Stimulated activated naive CD8-positive, alpha-beta T cell treated with anti-CD3 and anti-CD28 coated beads, Interleukin-15, amount 100 ng/mL, for 72 hours (primary cell): ENCODE data around the gene SHBG.

Experiments
- ATAC-seq: fragments of 150-1000 bp; cut with Tn5 transposase; 2 replicates; pipeline ENCODE4 v1.10.0; 2021; ENCODE audit warnings: mild to moderate bottlenecking, moderate library complexity
- DNase-seq, 2 donors: peaks; one replicate each; pipeline ENCODE4 v3.0.0; 2021 to 2022
- H3K27ac Mint-ChIP-seq, 2 donors: one replicate each; pipeline ENCODE4 v1.8.0; 2022; ENCODE audit warnings: mild to moderate bottlenecking in 2 of 2, mixed read lengths in 2 of 2, moderate library complexity in 2 of 2
- H3K27me3 Mint-ChIP-seq: one replicate; pipeline ENCODE4 v1.8.0; 2022; ENCODE audit warnings: mixed read lengths
- H3K4me1 Mint-ChIP-seq: one replicate; pipeline ENCODE4 v1.8.0; 2022; ENCODE audit warnings: mild to moderate bottlenecking, mixed read lengths
- H3K4me3 Mint-ChIP-seq, 2 donors: one replicate each; pipeline ENCODE4 v1.8.0; 2022; ENCODE audit warnings: mild to moderate bottlenecking in 2 of 2, mixed read lengths in 2 of 2, moderate library complexity in 1 of 2
- H3K9me3 Mint-ChIP-seq, 2 donors: one replicate each; pipeline ENCODE4 v1.8.0; 2022; ENCODE audit warnings: mixed read lengths in 2 of 2

The SHBG gene

DNA sequence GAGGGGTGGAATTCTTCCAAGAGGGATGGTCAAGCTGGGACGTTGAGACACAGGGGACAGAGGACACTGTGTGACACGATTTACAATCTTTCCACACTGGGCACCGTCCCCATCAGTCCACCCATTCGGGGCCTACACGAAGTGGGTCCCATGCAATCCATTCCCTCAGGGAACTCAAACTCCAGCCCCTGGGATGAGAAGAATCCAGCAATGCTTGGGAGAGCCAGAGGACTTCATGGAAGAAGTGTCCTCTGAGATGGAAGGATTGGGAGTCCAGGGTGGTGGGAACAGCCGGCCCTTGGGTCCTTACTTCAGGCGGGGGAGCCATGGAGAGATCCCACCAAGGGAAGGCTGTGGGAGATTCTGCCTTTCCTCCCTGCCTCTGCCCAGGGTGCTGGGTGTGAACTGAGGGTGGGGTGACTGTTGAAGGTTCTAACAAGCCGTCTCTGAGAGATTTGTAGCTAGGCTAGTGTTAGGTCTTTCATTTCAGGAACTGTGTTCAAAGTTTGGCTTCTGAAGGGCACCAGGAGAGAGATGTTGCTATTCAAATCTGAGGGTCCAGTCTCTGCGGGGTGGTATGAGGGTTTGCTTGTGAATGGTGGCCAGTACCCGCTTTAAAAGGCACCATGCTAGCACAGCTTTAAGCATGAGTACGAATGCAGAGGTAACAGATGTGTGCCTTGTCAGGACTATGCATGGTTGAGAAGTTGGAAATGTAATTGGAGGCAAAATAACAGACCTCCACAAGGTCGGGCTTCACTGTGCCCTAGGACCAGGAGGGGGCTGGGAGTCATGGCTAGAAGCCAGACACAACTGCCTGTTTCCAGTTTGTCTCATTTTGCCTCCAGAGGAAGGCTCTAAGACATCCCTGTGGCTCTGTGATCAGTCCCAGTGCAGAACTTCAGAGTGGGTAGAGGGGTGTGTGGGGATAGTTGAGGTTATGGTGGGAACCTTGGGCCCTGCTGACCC lies 22.7 kb downstream of the SHBG start:
- Mint-ChIP-seq H3K27me3 (peaks cover 55% of the 10 kb centered on the region), H3K4me1 (peaks cover 18% of the 10 kb centered on the region), H3K27ac (no peak overlapping the region), H3K9me3 (no peaks in the 10 kb centered on the region), H3K4me3 (no peak overlapping the region)
- no peak for ATAC-seq
- no peak for DNase-seq

DNA sequence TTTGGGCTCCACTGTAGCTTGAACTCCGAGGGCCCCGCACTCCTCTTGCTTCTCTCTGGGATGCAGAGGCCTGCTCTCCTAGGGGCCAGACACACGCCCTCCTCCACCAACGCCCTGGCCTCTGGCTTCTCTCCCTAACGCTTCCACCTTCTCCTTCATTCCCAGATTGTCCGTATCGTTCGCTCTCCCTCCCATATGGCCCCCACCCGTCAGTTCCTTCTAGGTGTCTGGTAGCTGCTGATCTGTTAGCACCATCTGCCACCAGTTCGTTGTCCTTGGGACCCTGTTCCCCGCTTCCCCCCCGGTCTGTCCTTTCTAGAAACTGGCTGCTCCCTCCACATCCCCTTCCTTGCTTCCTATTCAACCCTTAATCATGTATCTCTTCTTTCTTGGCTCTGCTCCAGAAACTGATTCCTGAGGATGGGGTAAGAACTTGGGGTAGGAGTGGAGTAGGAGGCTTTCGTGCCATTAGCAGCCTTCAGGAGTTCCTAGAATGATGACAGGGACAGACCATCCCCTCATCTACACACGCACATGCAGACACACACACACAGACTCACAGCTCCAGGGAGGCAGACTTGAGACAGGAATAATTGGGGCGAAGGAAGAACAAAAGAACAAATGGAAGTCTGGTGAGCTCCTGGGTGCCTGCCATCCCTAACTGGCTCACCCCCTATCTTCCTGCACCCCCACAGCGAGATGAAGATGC lies 25.1 kb downstream of the SHBG start:
- H3K4me1 Mint-ChIP-seq = peaks cover 15% of the 10 kb centered on the region
- H3K27ac Mint-ChIP-seq = no peak overlapping the region
- DNase-seq (no peak), ATAC-seq (no peak)
- no peaks in the 10 kb centered on the region for H3K9me3 Mint-ChIP-seq
- no peak overlapping the region for H3K4me3 Mint-ChIP-seq
- H3K27me3 Mint-ChIP-seq = peaks cover 40% of the 10 kb centered on the region

GRCh38 chr17:7655541-7655840 lies 25.6 kb downstream of the SHBG start:
- Mint-ChIP-seq H3K9me3 (no peaks in the 10 kb centered on the region), H3K27ac (no peak overlapping the region), H3K4me1 (peaks cover 10% of the 10 kb centered on the region), H3K4me3 (no peak overlapping the region), H3K27me3 (peaks cover 34% of the 10 kb centered on the region)
- ATAC-seq (no peak), DNase-seq (no peak)

GRCh38 chr17:7656958-7657609 lies 27.1 kb downstream of the SHBG start:
- no peaks in the 10 kb centered on the region for H3K4me1 Mint-ChIP-seq

GRCh38 chr17:7667656-7668406 lies 37.9 kb downstream of the SHBG start:
- no peaks in the 10 kb centered on the region for H3K4me1 Mint-ChIP-seq
- ATAC-seq (no peak), DNase-seq (no peak)
- H3K27me3 Mint-ChIP-seq = no peaks in the 10 kb centered on the region
- no peak overlapping the region for H3K4me3 Mint-ChIP-seq
- H3K27ac Mint-ChIP-seq = no peak overlapping the region
- no peaks in the 10 kb centered on the region for H3K9me3 Mint-ChIP-seq

More at GRCh38 chr17:7656958-7657609, 27.1 kb downstream of the SHBG start:
- no peaks in the 10 kb centered on the region for H3K9me3 Mint-ChIP-seq
- no peak overlapping the region for H3K4me3 Mint-ChIP-seq
- peaks cover 19% of the 10 kb centered on the region for H3K27me3 Mint-ChIP-seq
- H3K27ac Mint-ChIP-seq = no peak overlapping the region
- DNase-seq (no peak), ATAC-seq (no peak)

DNA sequence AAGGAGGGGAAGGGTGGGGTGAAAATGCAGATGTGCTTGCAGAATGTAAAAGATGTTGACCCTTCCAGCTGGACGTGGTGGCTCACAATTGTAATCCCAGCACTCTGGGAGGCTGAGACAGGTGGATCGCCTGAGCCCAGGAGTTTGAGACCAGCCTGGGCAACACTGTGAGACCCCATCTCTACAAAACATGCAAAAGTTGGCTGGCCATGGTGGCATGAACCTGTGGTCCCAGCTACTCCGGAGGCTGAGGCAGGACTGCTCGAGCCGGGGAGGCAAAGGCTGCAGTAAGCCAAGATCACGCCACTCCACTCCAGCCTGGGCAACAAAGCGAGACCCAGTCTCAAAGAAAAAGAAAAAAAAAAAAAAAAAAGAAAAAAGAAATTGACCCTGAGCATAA lies 38.5 kb downstream of the SHBG start:
- H3K27ac Mint-ChIP-seq = no peak overlapping the region
- DNase-seq = no peak
- H3K27me3 Mint-ChIP-seq = no peaks in the 10 kb centered on the region
- no peak overlapping the region for H3K4me3 Mint-ChIP-seq
- peaks cover 3% of the 10 kb centered on the region in 2 donors for H3K9me3 Mint-ChIP-seq
- no peak for ATAC-seq
- no peaks in the 10 kb centered on the region for H3K4me1 Mint-ChIP-seq

- H3K27me3 Mint-ChIP-seq = no peaks in the 10 kb centered on the region
- DNase-seq (peak; percentile 28 to 42), ATAC-seq (no peak)
- no peak overlapping the region for H3K27ac Mint-ChIP-seq
- H3K4me3 Mint-ChIP-seq = no peak overlapping the region
- peaks cover 9 to 18% of the 10 kb centered on the region in 2 donors for H3K9me3 Mint-ChIP-seq
- H3K4me1 Mint-ChIP-seq = no peaks in the 10 kb centered on the region
These were observed 43.3 kb downstream of the SHBG start for GRCh38 chr17:7673239-7673638.

- H3K27me3 Mint-ChIP-seq = no peaks in the 10 kb centered on the region
- peaks cover 5% of the 10 kb centered on the region for H3K4me1 Mint-ChIP-seq
- H3K9me3 Mint-ChIP-seq = peaks cover 9 to 18% of the 10 kb centered on the region in 2 donors
- ATAC-seq (no peak), DNase-seq (no peak)
- no peak overlapping the region for H3K27ac Mint-ChIP-seq
- no peak overlapping the region for H3K4me3 Mint-ChIP-seq
These were observed 45.0 kb downstream of the SHBG start for GRCh38 chr17:7674934-7675333.

DNA sequence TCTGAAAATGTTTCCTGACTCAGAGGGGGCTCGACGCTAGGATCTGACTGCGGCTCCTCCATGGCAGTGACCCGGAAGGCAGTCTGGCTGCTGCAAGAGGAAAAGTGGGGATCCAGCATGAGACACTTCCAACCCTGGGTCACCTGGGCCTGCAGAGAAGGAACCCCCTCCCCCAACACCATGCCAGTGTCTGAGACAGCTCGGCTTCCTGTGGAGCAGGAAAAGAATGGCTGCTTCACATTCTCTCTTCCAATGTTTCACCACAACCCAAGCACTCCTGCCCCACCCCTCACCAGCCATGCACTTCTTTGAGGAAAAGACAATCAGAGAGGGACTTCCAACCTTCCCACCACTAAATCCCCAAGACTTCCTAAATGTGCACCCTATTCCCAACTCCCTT lies 46.6 kb downstream of the SHBG start:
- H3K27me3 Mint-ChIP-seq = no peaks in the 10 kb centered on the region
- DNase-seq = no peak
- no peak for ATAC-seq
- peaks cover 9 to 18% of the 10 kb centered on the region in 2 donors for H3K9me3 Mint-ChIP-seq
- peaks cover 6% of the 10 kb centered on the region for H3K4me1 Mint-ChIP-seq
- H3K27ac Mint-ChIP-seq = peak overlapping the region in 1 of 2 donors; percentile 79
- H3K4me3 Mint-ChIP-seq = no peak overlapping the region

GRCh38 chr17:7677388-7678067 lies 47.6 kb downstream of the SHBG start:
- ATAC-seq (no peak), DNase-seq (no peak)
- Mint-ChIP-seq H3K4me1 (peaks cover 6% of the 10 kb centered on the region), H3K27ac (no peak overlapping the region), H3K9me3 (peaks cover 9 to 18% of the 10 kb centered on the region in 2 donors), H3K27me3 (no peaks in the 10 kb centered on the region), H3K4me3 (no peak overlapping the region)
